ENCODE results near the gene POP7. TPM values are rescaled to one million over a fixed set of nuclear protein-coding genes. Genes with fewer than 3 reads are reported as not detected.
"Not testable (repeated sequence)": the region's sequence is repeated elsewhere in the genome, so short reads cannot be mapped to it uniquely, and the experiment has no call there.

Gene POP7
- total and polyA plus RNA-seq, 11 donors: 24.1 to 62.4 (median 29.7) TPM

DNA sequence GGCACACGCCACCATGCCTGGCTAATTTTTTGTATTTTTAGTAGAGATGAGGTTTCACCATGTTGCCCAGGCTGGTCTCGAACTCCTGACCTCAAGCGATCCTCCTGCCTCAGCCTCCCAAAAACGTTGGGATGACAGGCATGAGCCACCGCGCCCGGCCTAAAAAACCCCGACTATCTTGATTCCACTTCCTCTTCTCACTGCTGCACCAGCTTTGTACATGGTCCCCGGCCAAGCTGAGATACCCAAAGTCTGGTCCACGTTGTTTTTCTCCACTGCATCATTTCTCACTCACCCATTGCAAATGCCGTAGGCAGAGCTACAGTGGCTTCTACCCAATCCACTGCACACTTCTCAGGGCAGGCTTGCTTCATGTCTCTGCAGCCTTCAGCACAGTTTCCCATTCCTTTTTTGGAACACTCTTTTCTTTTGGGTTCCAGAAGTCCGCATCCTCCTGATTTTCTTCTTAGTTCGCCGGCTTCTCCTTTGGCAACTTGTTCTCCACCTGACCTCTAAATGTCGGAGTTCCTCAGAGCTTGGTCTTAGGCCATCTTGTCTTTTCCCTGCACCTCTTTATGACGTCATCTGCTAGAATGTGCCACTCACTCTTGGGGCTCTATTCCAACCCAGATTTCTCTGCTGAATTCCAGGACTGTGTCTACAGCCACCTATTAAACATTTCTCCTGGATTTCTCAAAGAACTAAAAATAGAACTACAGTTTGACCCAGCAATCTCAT, 38.4 kb upstream of the POP7 start:
- Histone ChIP-seq H3K4me1 (peaks cover 0 to under 1% (median 0%) of the 10 kb centered on the region in 12 donors), H3K27ac (no peak overlapping the region), H3K36me3 (no peaks in the 10 kb centered on the region), H3K4me3 (no peak overlapping the region), H3K27me3 (no peaks in the 10 kb centered on the region), H3K9me3 (no peaks in the 10 kb centered on the region)
- no peak for DNase-seq
- intact Hi-C loops (cut with DNase I): loop anchor here in 1 of 10 donors (5.0 kb wide), 1 partner anchor 40 kb away; no protein-coding TSS in a partner anchor
- WGBS, 4 donors: 79 to 82% (median 82%) methylated on average over 16 of the region's 16 CpGs
- no peak for TF ChIP-seq POLR2A (IDR thresholded peaks at IDR 0.05)
- TF ChIP-seq, protein P1, sequence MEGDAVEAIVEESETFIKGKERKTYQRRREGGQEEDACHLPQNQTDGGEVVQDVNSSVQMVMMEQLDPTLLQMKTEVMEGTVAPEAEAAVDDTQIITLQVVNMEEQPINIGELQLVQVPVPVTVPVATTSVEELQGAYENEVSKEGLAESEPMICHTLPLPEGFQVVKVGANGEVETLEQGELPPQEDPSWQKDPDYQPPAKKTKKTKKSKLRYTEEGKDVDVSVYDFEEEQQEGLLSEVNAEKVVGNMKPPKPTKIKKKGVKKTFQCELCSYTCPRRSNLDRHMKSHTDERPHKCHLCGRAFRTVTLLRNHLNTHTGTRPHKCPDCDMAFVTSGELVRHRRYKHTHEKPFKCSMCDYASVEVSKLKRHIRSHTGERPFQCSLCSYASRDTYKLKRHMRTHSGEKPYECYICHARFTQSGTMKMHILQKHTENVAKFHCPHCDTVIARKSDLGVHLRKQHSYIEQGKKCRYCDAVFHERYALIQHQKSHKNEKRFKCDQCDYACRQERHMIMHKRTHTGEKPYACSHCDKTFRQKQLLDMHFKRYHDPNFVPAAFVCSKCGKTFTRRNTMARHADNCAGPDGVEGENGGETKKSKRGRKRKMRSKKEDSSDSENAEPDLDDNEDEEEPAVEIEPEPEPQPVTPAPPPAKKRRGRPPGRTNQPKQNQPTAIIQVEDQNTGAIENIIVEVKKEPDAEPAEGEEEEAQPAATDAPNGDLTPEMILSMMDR (IDR thresholded peaks at IDR 0.05): no peak
- no peak for ATAC-seq

DNA sequence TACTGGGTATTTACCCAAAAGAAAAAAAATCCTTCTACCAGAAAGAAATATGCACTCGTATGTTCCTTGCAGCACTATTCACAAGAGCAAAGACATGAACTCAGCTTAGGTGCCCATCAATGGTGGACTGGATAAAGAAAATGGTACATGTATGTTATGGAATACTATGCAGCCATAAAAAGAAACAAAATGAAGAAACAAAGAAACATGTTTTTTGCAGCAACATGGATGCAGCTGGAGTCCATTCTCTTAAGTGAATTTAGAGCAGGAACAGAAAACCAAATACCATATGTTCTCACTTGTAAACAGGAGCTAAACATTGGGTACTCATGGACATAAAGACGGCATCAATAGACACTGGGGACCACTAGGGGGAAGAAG, 37.9 kb upstream of the POP7 start:
- 80 to 90% (median 88%) methylated on average over 2 of the region's 2 CpGs for WGBS, 4 donors
- H3K4me3 ChIP-seq: no peak overlapping the region
- DNase-seq (no peak), ATAC-seq (no peak)
- H3K36me3 ChIP-seq: no peaks in the 10 kb centered on the region
- TF ChIP-seq, protein P1 (IDR thresholded peaks at IDR 0.05): no peak
- TF ChIP-seq POLR2A (IDR thresholded peaks at IDR 0.05): no peak
- peaks cover 0 to 6% (median 0%) of the 10 kb centered on the region in 12 donors for H3K4me1 ChIP-seq
- H3K27me3 ChIP-seq: no peaks in the 10 kb centered on the region
- H3K9me3 ChIP-seq: no peaks in the 10 kb centered on the region
- H3K27ac ChIP-seq: no peak overlapping the region
- intact Hi-C loops (cut with DNase I): loop anchor here in 1 of 10 donors (5.0 kb wide), 1 partner anchor 41 kb away; no protein-coding TSS in a partner anchor

DNA sequence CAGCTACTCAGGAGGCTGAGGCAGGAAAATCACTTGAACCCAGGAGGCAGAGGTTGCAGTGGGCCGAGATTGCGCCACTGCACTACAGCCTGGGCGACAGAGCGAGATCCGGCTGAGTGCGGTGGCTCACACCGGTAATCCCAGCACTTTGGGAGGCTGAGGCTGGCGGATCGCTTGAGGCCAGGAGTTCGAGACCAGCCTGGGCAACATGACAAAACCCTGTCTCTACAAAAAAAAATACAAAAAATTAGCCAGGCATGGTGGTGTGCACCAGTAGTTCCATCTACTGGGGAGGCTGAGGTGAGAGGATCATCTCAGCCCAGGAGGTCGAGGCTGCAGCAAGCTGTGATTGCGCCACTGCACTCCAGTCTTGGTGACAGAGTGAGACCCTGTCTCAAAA, 36.8 kb upstream of the POP7 start:
- not testable (repeated sequence) for H3K4me3 ChIP-seq, H3K4me1 ChIP-seq, H3K36me3 ChIP-seq, H3K27me3 ChIP-seq, H3K9me3 ChIP-seq, ATAC-seq, H3K27ac ChIP-seq
- peak in 1 of 5 donors; percentile 20 for DNase-seq
- WGBS, 4 donors: 93 to 96% (median 95%) methylated on average over 12 of the region's 12 CpGs
- intact Hi-C loops (cut with DNase I): loop anchor here in 2 of 10 donors (1.0 to 5.0 kb wide), 2 partner anchors 14 to 42 kb away; no protein-coding TSS in a partner anchor

DNA sequence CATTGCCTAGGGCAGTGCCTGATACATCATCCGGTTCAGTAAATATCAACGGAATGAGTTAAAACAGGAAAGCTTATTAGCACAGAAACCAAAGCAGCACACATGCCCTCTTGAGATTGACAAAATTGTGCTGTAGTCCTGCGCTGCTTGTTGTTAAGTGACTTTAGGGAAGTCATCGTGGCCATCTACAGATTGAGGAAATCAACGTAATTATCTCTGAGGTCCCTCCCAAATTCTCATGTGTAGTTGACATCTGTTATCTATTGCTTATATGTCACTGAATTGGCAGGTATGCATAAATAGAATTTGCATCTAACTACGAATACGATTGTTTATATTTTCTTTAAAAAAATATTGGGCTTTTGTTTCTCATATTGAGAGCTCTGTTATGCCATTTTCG, 35.8 kb upstream of the POP7 start:
- Histone ChIP-seq H3K9me3 (no peaks in the 10 kb centered on the region), H3K4me1 (peaks cover 0 to 9% (median 0%) of the 10 kb centered on the region in 12 donors), H3K27ac (no peak overlapping the region), H3K27me3 (no peaks in the 10 kb centered on the region), H3K36me3 (no peaks in the 10 kb centered on the region), H3K4me3 (no peak overlapping the region)
- TF ChIP-seq, protein P1 (IDR thresholded peaks at IDR 0.05): no peak
- TF ChIP-seq POLR2A (IDR thresholded peaks at IDR 0.05): no peak
- intact Hi-C loops (cut with DNase I): loop anchor here in 5 of 10 donors (1.0 to 10.0 kb wide), 5 partner anchors 43 to 85 kb away; partner anchors contain the start of genes FBXO24 (in 2 of the 5), LRCH4 (in 2 of the 5) and MOSPD3 (in 2 of the 5)
- no peak for DNase-seq
- 72 to 74% (median 72%) methylated on average over 8 of the region's 8 CpGs for WGBS, 4 donors
- ATAC-seq: no peak
